Esophagus squamous epithelium (tissue), 5 donors: Measurements from ENCODE around the gene PDS5A. TPM values are rescaled to one million over a fixed set of nuclear protein-coding genes. Genes with fewer than 3 reads are reported as not detected.

Experiments
- DNase-seq: peaks from one replicate; lab custom pipeline; 2025; lab: John Stamatoyannopoulos, UW
- H3K27ac ChIP-seq, 4 donors: fragments of 200-600 bp; sonication (generic); one replicate each; pipeline ENCODE4 v1.5.1; 2016 to 2019; ENCODE audit warnings: mild to moderate bottlenecking in 1 of 4
- H3K27me3 ChIP-seq, 4 donors: fragments of 200-600 bp; sonication (generic); 1 replicate in 3 of 4; 2 replicates in 1 of 4; pipeline versions ENCODE4 v1.5.1 to v1.6.0; 2017 to 2021; ENCODE audit warnings: antibody characterized with exemption in 1 of 4
- H3K36me3 ChIP-seq, 3 donors: fragments of 200-600 bp; sonication (generic); one replicate each; pipeline ENCODE4 v1.5.1; 2016 to 2019
- H3K4me1 ChIP-seq, 3 donors: fragments of 200-600 bp; sonication (generic); one replicate each; pipeline ENCODE4 v1.5.1; 2017 to 2019
- H3K4me3 ChIP-seq, 4 donors: fragments of 200-600 bp; sonication (generic); 1 replicate in 3 of 4; 2 replicates in 1 of 4; pipeline ENCODE4 v1.5.1; 2016 to 2019; ENCODE audit warnings: mild to moderate bottlenecking in 2 of 4, moderate library complexity in 1 of 4
- H3K9me3 ChIP-seq, 3 donors: fragments of 200-600 bp; sonication (generic); one replicate each; pipeline ENCODE4 v1.5.1; 2016 to 2019
- CTCF ChIP-seq, 6 experiments: fragments of 450-650 bp in 4 of 6; fragments of 200-600 bp in 2 of 6; sonication (generic) in 2 of 6; IDR thresholded peaks; one replicate each; pipeline ENCODE4 v1.5.1; 2016 to 2019; ENCODE audit warnings: antibody characterized with exemption in 6 of 6, mild to moderate bottlenecking in 4 of 6, moderate library complexity in 4 of 6
- POLR2A ChIP-seq, 4 donors: fragments of 450-650 bp; IDR thresholded peaks; one replicate each; pipeline ENCODE4 v1.6.1; 2017; ENCODE audit warnings: antibody characterized with exemption in 4 of 4, mild to moderate bottlenecking in 4 of 4, moderate library complexity in 3 of 4
- WGBS, 2 donors: methylation state at CpG; one replicate each; pipeline ENCODE4 v1.1.5; 2018; 5-methylcytosine and 5-hydroxymethylcytosine counted together
- intact Hi-C: fragments of 100-400 bp; cut with DNase I; formaldehyde crosslinking; loops from one replicate; pipeline ENCODE4 v1.15.0; 2022
- total RNA-seq, 4 donors: library from RNA; depleted of rRNA; stranded (reverse); fragments of >200 nt; gene quantifications; one replicate each; pipeline ENCODE4 v1.1.0, GENCODE V29; 2016
- donor health status: DM: yes; HTN: yes; CAD: no.

Gene PDS5A
- total RNA-seq, 4 donors from 2014 or later, result 49.1 to 70.2 (median 59.6) TPM

GRCh38 chr4:39892988-39893692 is 84.6 kb downstream of the PDS5A start:
- no peak overlapping the region for H3K4me3 ChIP-seq
- no peaks in the 10 kb centered on the region for H3K4me1 ChIP-seq
- peaks cover 4 to 100% (median 33%) of the 10 kb centered on the region in 3 donors for H3K36me3 ChIP-seq
- no peak overlapping the region for H3K27ac ChIP-seq
- WGBS, 2 donors, result 87 to 95% methylated on average over 5 of the region's 5 CpGs
- no peaks in the 10 kb centered on the region for H3K27me3 ChIP-seq
- intact Hi-C loops, result no loop called here
- DNase-seq, result no peak
- TF ChIP-seq POLR2A (IDR thresholded peaks at IDR 0.05), result no peak
- no peak for TF ChIP-seq CTCF (IDR thresholded peaks at IDR 0.05)
- H3K9me3 ChIP-seq, result no peaks in the 10 kb centered on the region

- 70 to 93% methylated on average over 2 of the region's 2 CpGs for WGBS, 2 donors
- no peak overlapping the region for H3K27ac ChIP-seq
- peaks cover 0 to 100% (median 8%) of the 10 kb centered on the region in 3 donors for H3K36me3 ChIP-seq
- TF ChIP-seq CTCF (IDR thresholded peaks at IDR 0.05) (no peak), POLR2A (IDR thresholded peaks at IDR 0.05) (no peak)
- no peaks in the 10 kb centered on the region for H3K4me1 ChIP-seq
- no peak for DNase-seq
- intact Hi-C loops, result no loop called here
- no peaks in the 10 kb centered on the region for H3K27me3 ChIP-seq
- no peaks in the 10 kb centered on the region for H3K9me3 ChIP-seq
- H3K4me3 ChIP-seq, result no peak overlapping the region
These were observed 88.5 kb downstream of the PDS5A start for GRCh38 chr4:39889226-39889625.

GRCh38 chr4:39888541-39888940 is 89.2 kb downstream of the PDS5A start:
- no peak overlapping the region for H3K27ac ChIP-seq
- DNase-seq, result no peak
- H3K27me3 ChIP-seq, result no peaks in the 10 kb centered on the region
- TF ChIP-seq CTCF (IDR thresholded peaks at IDR 0.05) (no peak), POLR2A (IDR thresholded peaks at IDR 0.05) (no peak)
- H3K4me3 ChIP-seq, result no peak overlapping the region
- intact Hi-C loops, result no loop called here
- WGBS, 2 donors, result 94 to 96% methylated on average over 5 of the region's 5 CpGs
- peaks cover 0 to 100% (median 3%) of the 10 kb centered on the region in 3 donors for H3K36me3 ChIP-seq
- no peaks in the 10 kb centered on the region for H3K4me1 ChIP-seq
- no peaks in the 10 kb centered on the region for H3K9me3 ChIP-seq

GRCh38 chr4:39883646-39884045 is 94.1 kb downstream of the PDS5A start:
- Histone ChIP-seq H3K4me1 (no peaks in the 10 kb centered on the region), H3K36me3 (peaks cover 0 to 100% (median 4%) of the 10 kb centered on the region in 3 donors), H3K27ac (no peak overlapping the region), H3K27me3 (no peaks in the 10 kb centered on the region), H3K9me3 (no peaks in the 10 kb centered on the region), H3K4me3 (no peak overlapping the region)
- WGBS, 2 donors, result 82 to 92% methylated on average over 5 to 6 of the region's 6 CpGs
- no peak for DNase-seq
- TF ChIP-seq CTCF (IDR thresholded peaks at IDR 0.05), result no peak
- intact Hi-C loops, result no loop called here

- H3K27me3 ChIP-seq, result no peaks in the 10 kb centered on the region
- no peaks in the 10 kb centered on the region for H3K4me1 ChIP-seq
- TF ChIP-seq CTCF (IDR thresholded peaks at IDR 0.05), result no peak
- no peak for TF ChIP-seq POLR2A (IDR thresholded peaks at IDR 0.05)
- H3K27ac ChIP-seq, result no peak overlapping the region
- H3K4me3 ChIP-seq, result no peak overlapping the region
- H3K9me3 ChIP-seq, result no peaks in the 10 kb centered on the region
- intact Hi-C loops, result no loop called here
- 91 to 100% methylated on average over 2 of the region's 2 CpGs for WGBS, 2 donors
- no peak for DNase-seq
- peaks cover 0 to 100% (median 8%) of the 10 kb centered on the region in 3 donors for H3K36me3 ChIP-seq
These were observed 95.9 kb downstream of the PDS5A start for GRCh38 chr4:39881789-39882188.
